ENCODE data around the gene KIF4B.
"Not testable (repeated sequence)": the region's sequence is repeated elsewhere in the genome, so short reads cannot be mapped to it uniquely, and the experiment has no call there.

KIF4B gene, protein sequence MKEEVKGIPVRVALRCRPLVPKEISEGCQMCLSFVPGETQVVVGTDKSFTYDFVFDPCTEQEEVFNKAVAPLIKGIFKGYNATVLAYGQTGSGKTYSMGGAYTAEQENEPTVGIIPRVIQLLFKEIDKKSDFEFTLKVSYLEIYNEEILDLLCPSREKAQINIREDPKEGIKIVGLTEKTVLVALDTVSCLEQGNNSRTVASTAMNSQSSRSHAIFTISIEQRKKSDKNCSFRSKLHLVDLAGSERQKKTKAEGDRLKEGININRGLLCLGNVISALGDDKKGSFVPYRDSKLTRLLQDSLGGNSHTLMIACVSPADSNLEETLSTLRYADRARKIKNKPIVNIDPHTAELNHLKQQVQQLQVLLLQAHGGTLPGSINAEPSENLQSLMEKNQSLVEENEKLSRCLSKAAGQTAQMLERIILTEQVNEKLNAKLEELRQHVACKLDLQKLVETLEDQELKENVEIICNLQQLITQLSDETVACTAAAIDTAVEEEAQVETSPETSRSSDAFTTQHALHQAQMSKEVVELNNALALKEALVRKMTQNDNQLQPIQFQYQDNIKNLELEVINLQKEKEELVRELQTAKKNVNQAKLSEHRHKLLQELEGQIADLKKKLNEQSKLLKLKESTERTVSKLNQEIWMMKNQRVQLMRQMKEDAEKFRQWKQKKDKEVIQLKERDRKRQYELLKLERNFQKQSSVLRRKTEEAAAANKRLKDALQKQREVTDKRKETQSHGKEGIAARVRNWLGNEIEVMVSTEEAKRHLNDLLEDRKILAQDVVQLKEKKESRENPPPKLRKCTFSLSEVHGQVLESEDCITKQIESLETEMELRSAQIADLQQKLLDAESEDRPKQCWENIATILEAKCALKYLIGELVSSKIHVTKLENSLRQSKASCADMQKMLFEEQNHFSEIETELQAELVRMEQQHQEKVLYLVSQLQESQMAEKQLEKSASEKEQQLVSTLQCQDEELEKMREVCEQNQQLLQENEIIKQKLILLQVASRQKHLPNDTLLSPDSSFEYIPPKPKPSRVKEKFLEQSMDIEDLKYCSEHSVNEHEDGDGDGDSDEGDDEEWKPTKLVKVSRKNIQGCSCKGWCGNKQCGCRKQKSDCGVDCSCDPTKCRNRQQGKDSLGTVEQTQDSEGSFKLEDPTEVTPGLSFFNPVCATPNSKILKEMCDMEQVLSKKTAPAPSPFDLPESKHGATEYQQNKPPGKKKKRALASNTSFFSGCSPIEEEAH

DNA sequence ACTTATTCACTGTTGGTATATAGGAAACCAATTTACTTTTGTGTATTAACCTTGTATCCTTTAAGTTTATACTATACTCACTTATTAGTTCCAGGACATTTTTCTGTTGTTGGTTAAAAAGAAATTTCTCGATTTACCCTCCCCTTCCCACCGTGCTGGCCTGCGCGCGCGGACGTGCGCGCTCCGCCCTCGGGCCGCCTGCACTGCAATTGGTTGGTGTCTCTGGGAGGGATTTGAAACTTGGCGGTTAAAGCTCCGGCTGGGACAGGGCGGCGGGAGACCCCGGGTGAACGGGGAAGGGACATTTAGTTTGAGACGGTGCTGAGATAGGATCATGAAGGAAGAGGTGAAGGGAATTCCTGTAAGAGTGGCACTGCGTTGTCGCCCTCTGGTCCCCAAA, at the start of gene KIF4B:
KIF4B (plus strand) TSS at position 230 of the 400 bp plus-strand sequence; CDS start at position 335, 105 bp downstream.
- no peak for DNase-seq (ENCODE audit: low read depth in 3 of 3, low spot score in 1 of 3)

GRCh38 chr5:154966081-154966841, 47.3 kb upstream of the KIF4B start:
- no peak for DNase-seq (ENCODE audit: low read depth in 3 of 3, low spot score in 1 of 3)

DNA sequence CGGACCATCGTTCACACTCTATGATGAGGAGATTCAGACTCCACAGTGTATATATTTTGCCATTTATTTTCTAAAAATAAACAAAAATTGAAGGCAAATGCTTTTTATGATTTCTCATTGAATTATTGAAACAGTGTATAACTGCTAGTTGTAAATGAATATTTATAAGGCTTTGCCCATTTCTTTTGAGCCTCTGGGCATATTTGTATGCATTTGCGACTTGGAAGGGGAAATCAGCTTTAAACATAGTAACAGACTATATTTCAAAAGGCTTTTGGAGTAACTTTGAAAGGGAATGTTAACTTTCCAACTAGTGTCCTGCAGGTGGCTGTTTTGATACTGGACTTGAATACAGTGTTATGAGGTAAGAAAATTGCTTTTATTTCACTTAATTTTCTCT, 46.7 kb upstream of the KIF4B start:
- DNase-seq (ENCODE audit: low read depth in 3 of 3, low spot score in 1 of 3) = no peak

DNA sequence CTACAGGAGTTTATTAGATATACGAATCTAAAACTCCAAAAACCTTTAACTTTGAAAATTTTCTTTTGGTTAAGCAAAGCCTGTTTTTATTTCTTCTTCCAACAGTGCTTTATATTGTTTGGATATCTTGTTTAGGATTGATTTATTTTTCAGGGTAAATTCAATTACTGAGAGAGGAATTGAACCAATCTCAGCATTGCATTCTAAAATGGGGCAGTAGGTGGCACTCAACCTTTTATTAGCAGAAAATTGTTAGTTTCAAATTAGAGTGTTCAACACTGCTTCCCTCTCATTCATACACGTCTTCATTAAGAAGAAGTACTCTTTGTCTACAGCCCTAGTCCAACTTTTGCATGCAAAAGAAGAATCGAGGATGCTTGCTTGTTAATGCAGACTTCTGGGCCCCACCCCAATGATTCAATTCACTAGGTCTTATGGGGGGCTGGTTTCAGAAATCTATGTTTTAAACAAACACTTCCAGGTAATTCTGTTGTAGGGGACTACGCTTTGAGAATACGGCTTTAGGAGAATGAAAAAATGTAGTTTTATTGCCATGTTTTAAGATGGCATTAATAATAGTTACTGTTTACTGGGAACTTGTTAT, 46.0 kb upstream of the KIF4B start:
- DNase-seq (ENCODE audit: low read depth in 3 of 3, low spot score in 1 of 3) = no peak

GRCh38 chr5:154968953-154969352, 44.6 kb upstream of the KIF4B start:
- no peak for DNase-seq (ENCODE audit: low read depth in 3 of 3, low spot score in 1 of 3)

DNA sequence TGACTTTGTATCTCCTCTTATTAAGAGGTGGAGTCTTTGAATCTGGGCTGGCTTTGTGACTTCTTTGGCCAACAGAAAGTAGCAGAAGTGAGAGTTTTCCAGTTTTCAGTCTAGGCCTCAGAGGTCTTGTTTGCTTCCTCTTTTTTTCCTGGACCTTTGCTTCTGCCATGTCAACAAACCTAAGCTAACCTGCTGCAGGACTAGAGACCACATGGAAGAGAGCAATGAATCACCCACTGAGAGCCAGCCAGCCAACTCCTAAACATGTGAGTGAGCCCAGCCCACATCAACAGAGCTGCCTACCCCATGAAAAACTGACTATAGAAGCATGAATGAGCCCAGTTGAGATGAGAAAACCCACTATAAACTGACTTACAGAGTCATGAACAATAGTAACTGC, 42.8 kb upstream of the KIF4B start:
- DNase-seq (ENCODE audit: low read depth in 3 of 3, low spot score in 1 of 3) = no peak

- no peak for DNase-seq (ENCODE audit: low read depth in 3 of 3, low spot score in 1 of 3)
Observed at GRCh38 chr5:154971501-154971900, 42.1 kb upstream of the KIF4B start.

DNA sequence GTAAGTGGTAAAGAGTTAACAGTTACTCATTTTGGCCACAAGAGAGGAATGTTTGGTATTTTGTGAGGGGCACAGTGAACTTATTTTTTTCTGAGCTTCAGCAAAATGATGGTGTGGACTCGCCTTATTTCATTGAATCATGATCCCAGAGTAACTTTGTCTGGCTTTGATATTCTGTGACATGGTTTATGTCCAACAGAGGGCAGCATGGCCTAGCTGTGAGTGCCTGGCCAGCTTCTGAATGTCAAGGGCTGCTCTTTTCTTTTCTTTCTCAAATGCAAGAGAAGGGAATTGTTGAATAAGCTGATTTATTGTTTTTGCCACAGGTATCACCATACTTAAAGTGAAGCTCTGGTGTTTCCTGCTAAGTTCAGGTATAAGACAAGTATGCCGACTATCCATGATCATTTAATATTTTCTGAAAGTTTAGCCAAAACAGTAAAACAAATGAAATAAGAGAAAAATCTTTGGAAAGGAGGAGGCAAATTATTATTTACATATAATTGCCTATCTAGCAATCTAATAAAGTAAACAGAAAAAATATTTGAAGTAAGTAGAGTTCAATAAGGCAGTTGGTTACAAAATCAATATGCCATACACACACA, 41.0 kb upstream of the KIF4B start:
- no peak for DNase-seq (ENCODE audit: low read depth in 3 of 3, low spot score in 1 of 3)

GRCh38 chr5:154976082-154976481, 37.5 kb upstream of the KIF4B start:
- not testable (repeated sequence) for DNase-seq (ENCODE audit: low read depth in 3 of 3, low spot score in 1 of 3)

DNA sequence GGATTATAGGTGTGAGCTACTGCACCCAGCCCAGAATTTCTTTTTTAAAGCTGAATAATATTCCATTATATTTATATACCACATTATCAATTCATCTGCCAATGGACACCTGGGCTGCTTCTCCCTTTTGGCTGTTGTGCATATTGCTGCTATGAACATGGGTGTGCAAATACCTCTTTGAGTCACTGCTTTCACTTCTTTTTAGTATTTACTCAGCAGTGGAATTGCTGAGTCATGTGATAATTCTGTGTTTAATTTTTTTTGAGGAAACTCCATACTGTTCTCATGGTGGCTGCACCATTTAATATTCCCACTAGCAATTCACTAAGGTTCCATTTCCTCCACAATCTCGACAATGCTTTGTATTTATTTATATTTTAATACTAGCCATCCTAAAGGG, 36.1 kb upstream of the KIF4B start:
- DNase-seq (ENCODE audit: low read depth in 3 of 3, low spot score in 1 of 3) = no peak

DNA sequence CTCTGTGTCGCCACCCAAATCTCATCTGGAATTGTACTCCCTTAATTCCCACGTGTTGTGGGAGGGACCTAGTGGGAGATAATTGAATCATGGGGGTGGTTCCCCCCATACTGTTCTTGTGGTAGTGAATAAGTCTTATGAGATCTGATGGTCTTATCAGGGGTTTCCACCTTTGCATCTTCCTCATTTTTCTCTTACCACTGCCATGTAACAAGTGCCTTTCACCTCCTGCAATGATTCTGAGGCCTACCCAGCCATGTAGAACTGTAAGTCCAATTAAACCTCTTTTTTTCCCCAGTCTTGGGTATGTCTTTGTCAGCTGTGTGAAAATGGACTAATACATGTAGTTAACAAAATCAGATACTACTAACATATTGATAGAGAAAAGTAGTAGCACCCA, 35.3 kb upstream of the KIF4B start:
- not testable (repeated sequence) for DNase-seq (ENCODE audit: low read depth in 3 of 3, low spot score in 1 of 3)

GRCh38 chr5:154984946-154985516, 28.5 kb upstream of the KIF4B start:
- no peak for DNase-seq (ENCODE audit: low read depth in 3 of 3, low spot score in 1 of 3)

- no peak for DNase-seq (ENCODE audit: low read depth in 3 of 3, low spot score in 1 of 3)
Observed at GRCh38 chr5:154986151-154986550, 27.4 kb upstream of the KIF4B start.

DNA sequence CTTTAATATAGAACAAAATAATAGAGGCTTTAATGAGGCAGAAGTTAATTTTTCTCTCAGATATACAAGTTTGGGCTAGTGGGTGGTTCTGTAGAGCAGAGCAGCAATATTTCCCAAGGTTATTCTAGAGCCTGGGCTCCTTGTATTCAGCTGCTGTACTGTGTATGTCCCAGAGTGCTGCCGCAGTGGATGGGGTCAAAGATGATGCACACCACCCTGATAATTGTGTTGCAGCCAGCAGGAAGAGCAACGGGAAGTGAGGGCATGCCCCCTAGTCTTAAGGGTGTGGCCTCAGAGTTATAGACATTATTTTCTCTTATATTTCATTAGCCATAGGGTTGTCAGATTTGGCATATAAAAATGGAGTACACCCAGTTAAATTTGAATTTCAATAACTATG, 23.9 kb upstream of the KIF4B start:
- no peak for DNase-seq (ENCODE audit: low read depth in 3 of 3, low spot score in 1 of 3)

DNA sequence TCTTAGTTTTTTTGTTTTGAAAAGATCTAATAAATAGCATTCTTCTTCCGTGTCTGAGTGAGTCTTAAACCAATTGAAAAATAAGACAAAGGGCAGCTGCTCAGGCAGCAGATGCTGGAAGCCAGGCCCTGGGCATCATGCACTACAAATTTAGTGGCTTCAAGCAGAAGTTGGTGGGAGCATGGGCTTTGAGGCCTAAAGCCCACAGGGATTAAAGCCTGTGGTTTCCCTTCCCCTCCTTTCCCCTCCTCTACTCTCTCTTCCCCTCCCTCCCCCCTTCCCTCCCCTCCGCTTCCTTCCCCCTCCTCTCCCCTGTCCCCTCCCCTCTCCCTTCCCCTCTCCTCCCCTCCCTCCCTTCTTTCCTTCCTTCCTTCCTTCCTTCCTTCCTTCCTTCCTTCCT, 20.1 kb upstream of the KIF4B start:
- DNase-seq (ENCODE audit: low read depth in 3 of 3, low spot score in 1 of 3) = no peak

DNA sequence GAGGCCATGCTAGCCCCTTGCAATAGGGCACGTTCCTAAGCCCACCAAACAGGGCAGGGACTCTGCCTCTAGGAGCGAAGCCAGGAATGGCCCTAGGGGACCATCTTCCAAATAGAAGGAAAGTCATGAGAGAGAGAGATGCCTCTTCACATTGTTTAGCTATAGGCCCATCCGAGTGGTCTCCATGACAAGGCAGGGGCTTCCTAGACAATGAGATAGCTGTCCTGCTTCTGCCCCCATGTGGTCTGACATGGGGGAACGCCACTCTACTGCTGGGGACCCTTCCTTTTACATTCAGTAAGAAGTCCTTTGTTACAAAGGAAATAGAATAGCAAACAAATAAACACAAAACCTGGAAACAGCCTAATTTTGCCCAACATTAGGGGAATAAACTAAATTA, 17.9 kb upstream of the KIF4B start:
- DNase-seq (ENCODE audit: low read depth in 3 of 3, low spot score in 1 of 3) = no peak

DNA sequence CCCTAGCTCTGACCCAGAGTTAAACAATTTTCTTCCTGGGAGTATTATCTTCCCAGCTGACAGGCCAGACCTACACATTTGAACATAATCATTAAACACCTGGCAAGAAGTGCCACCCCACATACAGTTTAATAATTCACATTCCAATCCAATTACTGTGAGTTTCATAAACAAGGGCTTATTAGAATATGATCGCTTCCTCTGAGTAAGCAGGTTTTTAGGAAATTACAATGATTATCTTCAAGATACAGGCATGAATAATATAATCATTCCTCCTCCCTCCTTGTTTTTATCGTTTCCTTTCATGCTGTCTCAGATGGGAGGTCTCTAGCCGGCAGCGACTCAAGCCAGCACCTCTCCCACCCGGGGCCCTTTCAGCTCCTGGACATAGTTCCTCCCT, 15.8 kb upstream of the KIF4B start:
- no peak for DNase-seq (ENCODE audit: low read depth in 3 of 3, low spot score in 1 of 3)

DNA sequence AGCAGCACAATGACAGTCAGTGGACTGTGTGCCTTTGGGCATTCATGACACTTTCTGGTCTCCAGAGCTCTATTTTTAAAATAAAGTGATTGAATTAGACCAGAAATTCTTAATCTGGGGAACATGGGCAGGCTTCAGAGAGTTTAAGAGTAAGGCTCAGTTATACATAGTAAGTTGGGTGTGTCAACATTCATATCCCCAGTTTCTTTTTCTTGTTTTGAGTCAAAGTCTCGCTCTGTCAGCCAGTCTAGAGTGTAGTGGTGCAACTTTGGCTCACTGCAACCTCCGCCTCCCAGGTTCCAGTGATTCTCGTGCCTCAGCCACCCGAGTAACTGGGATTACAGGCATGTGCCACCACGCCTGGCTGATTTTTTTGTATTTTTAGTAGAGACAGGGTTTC, 13.7 kb upstream of the KIF4B start:
- no peak for DNase-seq (ENCODE audit: low read depth in 3 of 3, low spot score in 1 of 3)

DNA sequence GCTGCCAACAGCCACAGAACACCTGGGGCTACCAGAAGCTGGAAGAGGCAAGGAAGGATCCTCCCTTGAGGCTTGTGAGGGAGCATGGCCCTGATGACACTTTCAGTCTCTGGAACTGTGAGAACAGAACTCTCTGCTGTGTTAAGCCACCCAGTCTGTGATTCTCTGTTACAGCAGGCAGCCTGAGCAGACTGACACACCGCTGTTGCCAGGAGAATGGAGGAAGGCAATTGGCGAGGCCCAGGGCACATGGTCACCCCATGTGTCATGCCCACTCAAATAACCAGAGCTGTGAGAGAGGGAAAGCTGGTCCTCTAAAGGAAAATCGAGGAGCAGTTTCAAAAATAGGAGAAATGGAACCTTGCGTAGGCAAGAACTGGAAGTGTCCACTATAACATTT, 12.0 kb upstream of the KIF4B start:
- DNase-seq (ENCODE audit: low read depth in 3 of 3, low spot score in 1 of 3) = no peak

DNA sequence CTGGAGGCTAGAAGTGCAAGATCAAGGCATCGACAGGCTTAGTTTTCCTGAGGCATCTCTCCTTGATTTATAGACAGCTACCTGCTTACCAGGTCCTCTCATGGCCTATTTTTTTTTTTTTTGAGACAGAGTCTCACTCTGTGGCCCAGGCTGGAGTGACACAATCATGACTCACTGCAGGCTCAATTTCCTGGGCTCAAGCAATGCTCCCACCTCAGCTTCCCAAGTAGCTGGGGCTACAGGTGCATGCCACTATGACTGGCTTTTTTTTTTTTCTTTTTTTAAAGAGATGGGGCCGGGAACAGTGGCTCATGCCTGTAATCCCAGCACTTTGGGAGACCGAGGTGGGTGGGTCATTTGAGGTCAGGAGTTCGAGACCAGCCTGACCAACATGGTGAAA, 10.8 kb upstream of the KIF4B start:
- not testable (repeated sequence) for DNase-seq (ENCODE audit: low read depth in 3 of 3, low spot score in 1 of 3)
